Measurements from ENCODE around the gene NXPH2.

NXPH2 gene

DNA sequence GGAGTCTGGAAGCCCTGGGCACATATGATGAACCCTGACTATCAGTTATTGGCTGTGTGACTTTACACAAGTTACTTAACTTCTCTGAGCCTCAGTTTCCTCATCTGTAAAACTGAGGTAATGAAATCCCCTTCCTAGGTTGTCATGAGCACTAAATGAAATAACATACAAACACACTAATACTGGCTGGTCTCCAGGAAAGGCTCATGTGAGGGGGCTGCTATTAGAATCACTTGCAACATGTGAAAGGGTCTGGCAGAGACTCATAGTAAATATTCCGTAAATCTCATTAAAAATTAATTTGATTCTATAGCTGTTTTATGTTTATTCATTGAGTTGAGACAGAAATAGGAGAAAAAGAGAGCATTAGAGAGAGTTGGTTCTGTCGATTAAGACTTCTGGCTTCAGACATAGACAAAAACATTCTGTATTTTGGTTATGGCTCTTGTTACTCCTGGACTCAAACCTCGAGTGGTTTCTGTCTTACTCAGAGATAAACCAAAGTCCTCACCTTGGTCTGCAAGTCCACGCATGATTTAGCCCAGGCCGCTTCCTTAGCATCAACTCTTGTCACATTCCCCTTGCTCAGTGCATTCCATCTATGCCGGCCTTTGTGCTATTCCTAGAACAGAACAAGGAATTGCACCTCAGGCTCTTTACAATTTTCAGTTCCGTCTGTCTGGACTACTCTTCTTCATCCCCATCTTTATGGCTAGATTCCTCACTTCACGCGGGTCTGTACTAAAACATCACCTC, 139.1 kb downstream of the NXPH2 start:
- in situ Hi-C loops (cut with MboI; ENCODE audit: low sequenced_read_pairs): no loop called here

- in situ Hi-C loops (cut with MboI; ENCODE audit: low sequenced_read_pairs): no loop called here
These were observed 142.5 kb downstream of the NXPH2 start for GRCh38 chr2:138637686-138638085.

DNA sequence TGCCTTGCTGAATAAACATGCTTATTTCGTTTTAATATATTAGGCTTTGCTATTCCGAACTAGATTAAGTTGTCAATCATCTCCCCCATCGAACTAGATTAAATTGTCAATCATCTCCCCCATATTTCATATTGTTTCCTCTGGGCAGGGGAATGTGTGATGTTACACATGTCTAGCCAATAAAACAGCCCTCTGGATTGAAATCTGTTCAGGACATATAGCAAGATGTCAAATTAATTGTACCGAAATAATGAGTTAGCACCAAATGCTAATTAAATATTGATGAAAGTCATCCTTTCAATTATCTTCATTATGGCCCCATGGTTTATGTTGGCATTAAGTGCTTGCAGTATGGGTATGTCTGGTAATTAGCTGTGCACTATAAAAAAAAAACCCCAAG, 143.1 kb downstream of the NXPH2 start:
- in situ Hi-C loops (cut with MboI; ENCODE audit: low sequenced_read_pairs): no loop called here

DNA sequence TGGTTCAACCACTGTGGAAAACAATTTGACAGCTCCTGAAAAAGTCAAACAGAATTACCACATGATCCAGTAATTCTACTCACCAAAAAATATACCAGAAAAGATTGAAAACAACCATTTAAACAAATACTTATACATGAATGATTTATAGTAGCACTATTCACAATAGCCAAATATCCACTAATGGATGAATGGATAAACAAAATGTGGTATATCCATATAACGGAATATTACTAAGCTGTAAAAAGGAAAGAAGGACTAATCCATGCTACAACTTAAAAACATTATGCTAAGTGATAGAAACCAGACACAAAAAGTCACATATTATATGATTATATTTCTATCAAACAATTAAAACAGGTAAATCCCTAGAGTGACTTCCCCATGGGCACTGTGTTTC, 147.1 kb downstream of the NXPH2 start:
- in situ Hi-C loops (cut with MboI; ENCODE audit: low sequenced_read_pairs): no loop called here

DNA sequence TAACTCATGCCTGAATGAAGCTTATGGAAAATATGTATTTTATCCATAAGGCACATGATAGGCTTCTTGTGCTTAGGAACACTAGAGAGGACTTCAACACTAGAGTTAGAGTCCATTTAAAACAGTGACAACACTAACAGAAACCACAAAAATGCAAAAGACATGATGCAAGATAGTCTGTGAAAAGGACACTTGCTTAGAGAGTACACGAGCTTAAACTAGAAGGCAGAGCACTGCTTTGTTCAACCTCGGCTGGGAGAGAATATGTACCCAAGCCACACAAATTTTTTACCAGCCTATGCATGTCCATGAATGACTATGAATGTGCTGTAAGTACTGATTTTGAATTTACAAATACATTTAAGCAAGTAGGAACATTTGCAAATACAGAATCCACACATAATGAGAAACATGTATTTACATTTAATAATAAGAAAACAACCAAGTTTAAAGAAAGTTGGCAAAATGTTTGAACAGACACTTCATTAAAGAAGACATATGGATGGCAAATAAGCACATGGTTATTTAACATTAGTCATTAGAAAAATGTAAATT, 148.0 kb downstream of the NXPH2 start:
- in situ Hi-C loops (cut with MboI; ENCODE audit: low sequenced_read_pairs): no loop called here

GRCh38 chr2:138630164-138630563, 150.0 kb downstream of the NXPH2 start:
- in situ Hi-C loops (cut with MboI; ENCODE audit: low sequenced_read_pairs): no loop called here

GRCh38 chr2:138626148-138626547, 154.0 kb downstream of the NXPH2 start:
- in situ Hi-C loops (cut with MboI; ENCODE audit: low sequenced_read_pairs): no loop called here

GRCh38 chr2:138622613-138623012, 157.6 kb downstream of the NXPH2 start:
- in situ Hi-C loops (cut with MboI; ENCODE audit: low sequenced_read_pairs): no loop called here

DNA sequence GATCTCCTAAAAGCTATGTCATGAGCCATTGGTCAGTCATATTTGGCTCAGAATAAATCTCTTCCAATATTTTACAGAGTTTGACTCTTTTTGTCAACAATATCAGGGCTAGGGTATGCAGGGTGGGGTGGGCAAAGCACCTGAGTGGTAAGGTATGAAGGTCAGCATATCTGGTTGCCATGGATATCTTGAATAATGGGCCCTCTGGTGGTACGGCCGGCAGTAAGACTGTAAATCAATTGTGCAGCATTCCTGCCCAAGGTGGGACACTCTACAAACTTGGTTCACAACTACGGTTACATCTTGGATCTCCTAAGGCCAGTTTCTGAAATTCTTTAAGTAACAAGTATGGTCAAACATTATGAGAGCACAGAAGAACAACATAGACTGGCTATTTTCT, 159.1 kb downstream of the NXPH2 start:
- in situ Hi-C loops (cut with MboI; ENCODE audit: low sequenced_read_pairs): no loop called here

- in situ Hi-C loops (cut with MboI; ENCODE audit: low sequenced_read_pairs): no loop called here
These were observed 159.8 kb downstream of the NXPH2 start for GRCh38 chr2:138620431-138620830.
